HepG2 (cell line): ENCODE data around the gene CRLF1. TPM values are rescaled to one million over a fixed set of nuclear protein-coding genes. Genes with fewer than 3 reads are reported as not detected.

ENCODE experiments used
- ATF7-NPFF ChIP-seq: sonication (generic); formaldehyde crosslinking; IDR thresholded peaks from 2 replicates; pipeline ENCODE4 v1.8.1; 2023; ENCODE audit warnings: mild to moderate bottlenecking, low read depth, missing genetic modification reagents, moderate library complexity
- BORCS8-MEF2B ChIP-seq: sonication (generic); formaldehyde crosslinking; IDR thresholded peaks from 2 replicates; pipeline ENCODE4 v1.8.0; 2022; ENCODE audit warnings: mild to moderate bottlenecking, missing genetic modification reagents
- FOXA1 ChIP-seq, 2 experiments: fragments of 450-650 bp in 1 of 2; sonication (generic) in 1 of 2; formaldehyde crosslinking in 1 of 2; IDR thresholded peaks; 2 replicates each; pipeline versions ENCODE4 v1.4.0 to v1.6.1; 2016 to 2020; ENCODE audit warnings: missing genetic modification reagents in 1 of 2
- FOXK2 ChIP-seq: fragments of 450-650 bp; IDR thresholded peaks from 2 replicates; pipeline ENCODE4 v1.6.1; 2016
- FOXP4 ChIP-seq: sonication (generic); formaldehyde crosslinking; IDR thresholded peaks from 2 replicates; pipeline ENCODE4 v1.4.0; 2020; ENCODE audit warnings: missing genetic modification reagents
- FUBP1 ChIP-seq: sonication (generic); formaldehyde crosslinking; IDR thresholded peaks from 2 replicates; pipeline ENCODE4 v1.5.1; 2020; ENCODE audit warnings: missing genetic modification reagents, mild to moderate bottlenecking, borderline replicate concordance
- IRX3 ChIP-seq: sonication (generic); formaldehyde crosslinking; IDR thresholded peaks from 2 replicates; pipeline ENCODE4 v1.8.1; 2023; ENCODE audit warnings: mild to moderate bottlenecking, low read depth, missing genetic modification reagents, borderline replicate concordance
- ISL2 ChIP-seq: sonication (generic); formaldehyde crosslinking; IDR thresholded peaks from 2 replicates; pipeline ENCODE4 v1.5.0; 2020; ENCODE audit warnings: missing genetic modification reagents
- MED1 ChIP-seq: sonication (generic); formaldehyde crosslinking; IDR thresholded peaks from 2 replicates; pipeline ENCODE4 v1.4.0; 2020; ENCODE audit warnings: missing genetic modification reagents
- MEIS1 ChIP-seq: sonication (generic); formaldehyde crosslinking; IDR thresholded peaks from 2 replicates; pipeline ENCODE4 v1.9.0; 2021; ENCODE audit warnings: mild to moderate bottlenecking, missing genetic modification reagents, moderate library complexity, borderline replicate concordance
- NBN ChIP-seq: fragments of 450-650 bp; conservative IDR thresholded peaks from 2 replicates; pipeline ENCODE4 v1.6.1; 2017
- PCBP1 ChIP-seq: fragments of 200-400 bp; formaldehyde crosslinking; IDR thresholded peaks from 2 replicates; pipeline ENCODE4 v1.6.1; 2017; ENCODE audit warnings: mild to moderate bottlenecking, low read depth, low read length, borderline replicate concordance
- PHF8 ChIP-seq: sonication (generic); formaldehyde crosslinking; IDR thresholded peaks from 2 replicates; pipeline ENCODE4 v1.5.0; 2020; ENCODE audit warnings: missing genetic modification reagents
- SKI ChIP-seq: fragments of 450-650 bp; IDR thresholded peaks from one replicate; pipeline ENCODE4 v1.6.1; 2018; ENCODE audit warnings: mild to moderate bottlenecking; ENCODE audit not compliant: partially characterized antibody
- SRSF4 ChIP-seq: fragments of 200-400 bp; formaldehyde crosslinking; IDR thresholded peaks from one replicate; pipeline ENCODE4 v1.6.1; 2018; ENCODE audit warnings: mild to moderate bottlenecking, low read depth, low read length, moderate library complexity; ENCODE audit not compliant: poor library complexity, severe bottlenecking
- TFE3 ChIP-seq: IDR thresholded peaks from 2 replicates; pipeline ENCODE4 v1.6.1; 2016
- ZGPAT ChIP-seq: IDR thresholded peaks from 2 replicates; pipeline ENCODE4 v1.6.1; 2016; ENCODE audit warnings: mild to moderate bottlenecking
- ZNF12 ChIP-seq: sonication (generic); formaldehyde crosslinking; IDR thresholded peaks from 2 replicates; pipeline ENCODE4 v1.5.0; 2020; ENCODE audit warnings: missing genetic modification reagents
- ZNF484 ChIP-seq: sonication (generic); formaldehyde crosslinking; IDR thresholded peaks from 2 replicates; pipeline ENCODE4 v1.5.1; 2020; ENCODE audit warnings: mild to moderate bottlenecking, low read depth, missing genetic modification reagents, borderline replicate concordance
- ZNF496 ChIP-seq: sonication (generic); formaldehyde crosslinking; IDR thresholded peaks from 2 replicates; pipeline ENCODE4 v1.8.1; 2023; ENCODE audit warnings: mild to moderate bottlenecking, moderate library complexity, missing genetic modification reagents; ENCODE audit not compliant: insufficient replicate concordance
- ZNF589 ChIP-seq: sonication (generic); formaldehyde crosslinking; conservative IDR thresholded peaks from 2 replicates; pipeline ENCODE4 v1.8.0; 2022; ENCODE audit warnings: mild to moderate bottlenecking, moderate library complexity, missing genetic modification reagents
- ZNF674 ChIP-seq: sonication (generic); formaldehyde crosslinking; IDR thresholded peaks from 2 replicates; pipeline ENCODE4 v1.5.0; 2020; ENCODE audit warnings: low read depth, mild to moderate bottlenecking, missing genetic modification reagents
- ZNF83 ChIP-seq: sonication (generic); formaldehyde crosslinking; IDR thresholded peaks from 2 replicates; pipeline ENCODE4 v1.4.0; 2020; ENCODE audit warnings: missing genetic modification reagents, mild to moderate bottlenecking, borderline replicate concordance
- polyA plus RNA-seq, 8 experiments: library from polyadenylated mRNA; depleted of rRNA in 3 of 8; stranded (reverse) in 7 of 8; unstranded in 1 of 8; fragments of >200 nt; fragmentation: Illumina TruSeq in 4 of 8; extraction: Trizol in 4 of 8; gene quantifications; 2 replicates each; pipeline versions ENCODE4 v1.2.1 to v1.2.3, GENCODE V29; 2011 to 2016; ENCODE audit warnings: low read depth in 4 of 8, missing spikeins in 1 of 8, mixed read lengths in 1 of 8; ENCODE audit not compliant: insufficient read depth in 1 of 8
- total RNA-seq, 5 experiments: library from RNA; depleted of rRNA; stranded (reverse); fragments of >200 nt; fragmentation: Illumina TruSeq; extraction: Trizol; gene quantifications; 2 replicates each; pipeline ENCODE4 v1.2.3, GENCODE V29; 2016; ENCODE audit warnings: low read depth in 1 of 5

CRLF1 gene
- total and polyA plus RNA-seq, 2 of the 13 experiments (the other 11 are each of a cell fraction or from before 2014, with no cell fraction given): 217 to 296 TPM

GRCh38 chr19:18610556-18611326 is 4.1 kb upstream of the CRLF1 start (continued):
- TF ChIP-seq ZGPAT (CRISPR knock-in tag) (peak; percentile 95; the same call in 1 of the 2 replicates), MED1 (CRISPR knock-in tag) (peak; percentile 83), ZNF83 (no peak), ATF7-NPFF (CRISPR knock-in tag) (0 out of 2 replicates have a peak, but pooled peaks have one; percentile 54), FOXK2 (no peak), FUBP1 (CRISPR knock-in tag) (no peak), ZNF484 (no peak), IRX3 (CRISPR knock-in tag) (no peak), SKI (peak; percentile 45), NBN (no peak), TFE3 (CRISPR knock-in tag) (0 out of 2 replicates have a peak, but pooled peaks have one; percentile 31), PCBP1 (no peak), ZNF496 (CRISPR knock-in tag) (no peak), FOXA1 (IDR thresholded peaks at IDR 0.05) (no peak), FOXA1 (CRISPR knock-in tag; IDR thresholded peaks at IDR 0.05) (peak; percentile 58; the same call in 1 of the 2 replicates), ISL2 (CRISPR knock-in tag) (peak; percentile 79), ZNF589 (CRISPR knock-in tag) (no peak), ZNF12 (no peak), PHF8 (CRISPR knock-in tag) (no peak), FOXP4 (CRISPR knock-in tag) (peak; percentile 62), SRSF4 (no peak), ZNF674 (CRISPR knock-in tag) (no peak), MEIS1 (CRISPR knock-in tag) (no peak), BORCS8-MEF2B (CRISPR knock-in tag) (0 out of 2 replicates have a peak, but pooled peaks have one; percentile 46)
